Measurements from ENCODE around the gene P2RY2. TPM values are rescaled to one million over a fixed set of nuclear protein-coding genes. Genes with fewer than 3 reads are reported as not detected.

The P2RY2 gene
- total and polyA plus RNA-seq, 10 of the 15 experiments (the other 5 are each of a cell fraction or from before 2014, with no cell fraction given), result 0.03 to 0.23 (median 0.17) TPM; not detected in 7

- Histone ChIP-seq H3K27me3 (replicated peaks in 1 of 2; ENCODE audit: control insufficient read depth in 2 of 2, insufficient read depth in 2 of 2, low read length in 1 of 2) (no peaks in the 10 kb centered on the region), H4K20me1 (ENCODE audit: control insufficient read depth, insufficient read depth) (no peaks in the 10 kb centered on the region), H3K4me2 (ENCODE audit: control insufficient read depth, insufficient read depth) (no peak overlapping the region), H3K36me3 (ENCODE audit: control insufficient read depth in 2 of 2, insufficient read depth in 2 of 2, low read length in 1 of 2) (no peaks in the 10 kb centered on the region), H3K9me3 (replicated peaks; ENCODE audit: control insufficient read depth, insufficient read depth, low read length) (no peaks in the 10 kb centered on the region), H3K79me2 (ENCODE audit: control insufficient read depth, insufficient read depth, low read length) (no peaks in the 10 kb centered on the region), H2AFZ (ENCODE audit: control insufficient read depth, low read depth, low read length) (no peak overlapping the region), H3K4me1 (ENCODE audit: control insufficient read depth, insufficient read depth, low read length) (peaks cover 3% of the 10 kb centered on the region), H3K27ac (ENCODE audit: control insufficient read depth, insufficient read depth) (no peak overlapping the region), H3K9ac (ENCODE audit: control insufficient read depth, insufficient read depth, low read length) (no peak overlapping the region), H3K4me3 (no peak overlapping the region)
- SMC1A ChIA-PET (ENCODE audit: uncharacterized antibody, unreplicated experiment), result interaction anchor here (1.9 kb wide), 1 partner anchor 8 kb away, joined by 5 read pairs; no protein-coding TSS in a partner anchor
- RAD21 ChIA-PET (ENCODE audit: unreplicated experiment), result interaction anchor here (0.6 kb wide), 1 partner anchor 251 kb away, joined by 3 read pairs; no protein-coding TSS in a partner anchor
- no peak for DNase-seq (ENCODE audit: low read depth, low spot score)
- intact Hi-C loops (cut with micrococcal nuclease; ENCODE audit: unreplicated experiment) (no loop called here), in situ Hi-C loops (cut with MboI) (no loop called here)
- 95% methylated on average over 3 of the region's 3 CpGs for WGBS (ENCODE audit: insufficient coverage, insufficient replicate concordance, low lambda C conversion rate, missing lambda C conversion rate)
- TF ChIP-seq EZH2 (IDR thresholded peaks at IDR 0.05; ENCODE audit: borderline replicate concordance, control insufficient read depth, low read depth, low read length) (no peak), CBX3 (IDR thresholded peaks at IDR 0.05; ENCODE audit: borderline replicate concordance, low read depth) (no peak), EED (IDR thresholded peaks at IDR 0.05; ENCODE audit: low read depth) (no peak), IKZF2 (IDR thresholded peaks at IDR 0.05) (no peak), ATF7 (IDR thresholded peaks at IDR 0.05; ENCODE audit: low read depth) (no peak), E2F4 (IDR thresholded peaks at IDR 0.05; ENCODE audit: low read depth, low read length) (no peak), STAT3 (IDR thresholded peaks at IDR 0.05; ENCODE audit: low read depth, low read length) (no peak), KDM1A (IDR thresholded peaks at IDR 0.05; ENCODE audit: borderline replicate concordance) (no peak), SMC3 (IDR thresholded peaks at IDR 0.05; ENCODE audit: borderline replicate concordance, low read length) (no peak)
- TF ChIP-seq, protein P1, sequence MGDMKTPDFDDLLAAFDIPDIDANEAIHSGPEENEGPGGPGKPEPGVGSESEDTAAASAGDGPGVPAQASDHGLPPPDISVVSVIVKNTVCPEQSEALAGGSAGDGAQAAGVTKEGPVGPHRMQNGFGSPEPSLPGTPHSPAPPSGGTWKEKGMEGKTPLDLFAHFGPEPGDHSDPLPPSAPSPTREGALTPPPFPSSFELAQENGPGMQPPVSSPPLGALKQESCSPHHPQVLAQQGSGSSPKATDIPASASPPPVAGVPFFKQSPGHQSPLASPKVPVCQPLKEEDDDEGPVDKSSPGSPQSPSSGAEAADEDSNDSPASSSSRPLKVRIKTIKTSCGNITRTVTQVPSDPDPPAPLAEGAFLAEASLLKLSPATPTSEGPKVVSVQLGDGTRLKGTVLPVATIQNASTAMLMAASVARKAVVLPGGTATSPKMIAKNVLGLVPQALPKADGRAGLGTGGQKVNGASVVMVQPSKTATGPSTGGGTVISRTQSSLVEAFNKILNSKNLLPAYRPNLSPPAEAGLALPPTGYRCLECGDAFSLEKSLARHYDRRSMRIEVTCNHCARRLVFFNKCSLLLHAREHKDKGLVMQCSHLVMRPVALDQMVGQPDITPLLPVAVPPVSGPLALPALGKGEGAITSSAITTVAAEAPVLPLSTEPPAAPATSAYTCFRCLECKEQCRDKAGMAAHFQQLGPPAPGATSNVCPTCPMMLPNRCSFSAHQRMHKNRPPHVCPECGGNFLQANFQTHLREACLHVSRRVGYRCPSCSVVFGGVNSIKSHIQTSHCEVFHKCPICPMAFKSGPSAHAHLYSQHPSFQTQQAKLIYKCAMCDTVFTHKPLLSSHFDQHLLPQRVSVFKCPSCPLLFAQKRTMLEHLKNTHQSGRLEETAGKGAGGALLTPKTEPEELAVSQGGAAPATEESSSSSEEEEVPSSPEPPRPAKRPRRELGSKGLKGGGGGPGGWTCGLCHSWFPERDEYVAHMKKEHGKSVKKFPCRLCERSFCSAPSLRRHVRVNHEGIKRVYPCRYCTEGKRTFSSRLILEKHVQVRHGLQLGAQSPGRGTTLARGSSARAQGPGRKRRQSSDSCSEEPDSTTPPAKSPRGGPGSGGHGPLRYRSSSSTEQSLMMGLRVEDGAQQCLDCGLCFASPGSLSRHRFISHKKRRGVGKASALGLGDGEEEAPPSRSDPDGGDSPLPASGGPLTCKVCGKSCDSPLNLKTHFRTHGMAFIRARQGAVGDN (IDR thresholded peaks at IDR 0.05), result no peak
- no TSS peak for BruUV-seq (replicated peaks)
- FAIRE-seq, result no peak
- CTCF ChIA-PET, result interaction anchor here (0.7 to 2.0 kb wide), 3 partner anchors 11 to 56 kb away, joined by 3 to 7 read pairs (median 3); no protein-coding TSS in a partner anchor
- ATAC-seq, result no peak
- POLR2A ChIA-PET, result no interaction called here
These were observed 63.2 kb downstream of the P2RY2 start for GRCh38 chr11:73281201-73281741.

All from GM12878 (cell line).